Astrocyte (in vitro differentiated cells and primary cell): Measurements from ENCODE around the gene RCCD1. TPM values are rescaled to one million over a fixed set of nuclear protein-coding genes. Genes with fewer than 3 reads are reported as not detected.

Experiments
- DNase-seq: peaks from one replicate; pipeline ENCODE4 v3.0.0-alpha.2; 2010; ENCODE audit warnings: low read depth
- FAIRE-seq: peaks from 2 replicates; lab custom pipeline; 2011; peaks lifted over from hg19 to GRCh38; lab: Jason Lieb, UNC
- H2AFZ ChIP-seq: 2 replicates; pipeline ENCODE4 v1.6.0; 2012; ENCODE audit warnings: low read depth, low read length, inconsistent platforms
- H3K27ac ChIP-seq: 2 replicates; pipeline ENCODE4 v1.5.1; 2011; ENCODE audit warnings: low read depth, low read length, inconsistent platforms
- H3K27me3 ChIP-seq: 2 replicates; pipeline ENCODE4 v1.6.0; 2011; ENCODE audit warnings: low read length, inconsistent platforms; ENCODE audit not compliant: insufficient read depth
- H3K36me3 ChIP-seq: 2 replicates; pipeline ENCODE4 v1.5.1; 2011; ENCODE audit warnings: low read length, inconsistent platforms; ENCODE audit not compliant: insufficient read depth
- H3K4me1 ChIP-seq: 2 replicates; pipeline ENCODE4 v1.5.1; 2011; ENCODE audit warnings: low read length, inconsistent platforms; ENCODE audit not compliant: insufficient read depth
- H3K4me2 ChIP-seq: 2 replicates; pipeline ENCODE4 v1.6.0; 2012; ENCODE audit warnings: low read length, inconsistent platforms
- H3K4me3 ChIP-seq: 2 replicates; pipeline ENCODE4 v1.5.1; 2011; ENCODE audit warnings: low read depth, mild to moderate bottlenecking, low read length, inconsistent platforms; ENCODE audit not compliant: insufficient read depth
- H3K79me2 ChIP-seq: 2 replicates; pipeline ENCODE4 v1.6.0; 2012; ENCODE audit warnings: mild to moderate bottlenecking, low read length, inconsistent platforms; ENCODE audit not compliant: insufficient read depth
- H3K9ac ChIP-seq: 2 replicates; pipeline ENCODE4 v1.6.0; 2012; ENCODE audit warnings: mild to moderate bottlenecking, low read length, inconsistent platforms
- H3K9me3 ChIP-seq: 2 replicates; pipeline ENCODE4 v1.5.1; 2012; ENCODE audit warnings: low read depth, mild to moderate bottlenecking, low read length, inconsistent platforms; ENCODE audit not compliant: insufficient read depth
- H4K20me1 ChIP-seq: 2 replicates; pipeline ENCODE4 v1.6.0; 2012; ENCODE audit warnings: low read length, inconsistent platforms; ENCODE audit not compliant: insufficient read depth
- H3K27ac Mint-ChIP-seq: one replicate; pipeline ENCODE4 v1.8.0; 2021; ENCODE audit warnings: mild to moderate bottlenecking, mixed read lengths; ENCODE audit not compliant: unreplicated experiment
- H3K27me3 Mint-ChIP-seq: one replicate; pipeline ENCODE4 v1.8.0; 2021; ENCODE audit warnings: low read depth, mixed read lengths; ENCODE audit not compliant: unreplicated experiment
- H3K36me3 Mint-ChIP-seq: one replicate; pipeline ENCODE4 v1.8.0; 2021; ENCODE audit warnings: low read depth, mixed read lengths; ENCODE audit not compliant: unreplicated experiment
- H3K4me1 Mint-ChIP-seq: one replicate; pipeline ENCODE4 v1.8.0; 2021; ENCODE audit warnings: low read depth, mixed read lengths; ENCODE audit not compliant: unreplicated experiment
- H3K4me3 Mint-ChIP-seq: one replicate; pipeline ENCODE4 v1.8.0; 2021; ENCODE audit warnings: mild to moderate bottlenecking, moderate library complexity, mixed read lengths; ENCODE audit not compliant: unreplicated experiment
- H3K9me3 Mint-ChIP-seq: one replicate; pipeline ENCODE4 v1.8.0; 2021; ENCODE audit warnings: mild to moderate bottlenecking, mixed read lengths; ENCODE audit not compliant: unreplicated experiment
- EZH2 ChIP-seq: IDR thresholded peaks from 2 replicates; pipeline ENCODE4 v1.6.1; 2012; ENCODE audit warnings: mild to moderate bottlenecking, low read length, inconsistent platforms; ENCODE audit not compliant: insufficient read depth
- total RNA-seq: library from RNA; stranded (reverse); gene quantifications from 2 replicates; pipeline ENCODE4 v1.2.1, GENCODE V29; 2021
- TF ChIP-seq, protein P1 (sequence below): IDR thresholded peaks from 2 replicates; pipeline ENCODE4 v1.5.1; 2011; ENCODE audit warnings: low read depth, mild to moderate bottlenecking, inconsistent platforms, low read length, moderate library complexity; ENCODE audit not compliant: insufficient read depth

Gene RCCD1
- total RNA-seq, 1 donor from 2014 or later = 6.8 TPM

GRCh38 chr15:90941038-90941437 is 13.6 kb upstream of the RCCD1 start:
- Mint-ChIP-seq H3K27me3 (no peaks in the 10 kb centered on the region), H3K9me3 (no peaks in the 10 kb centered on the region), H3K4me1 (peaks cover 7% of the 10 kb centered on the region), H3K36me3 (peaks cover 16% of the 10 kb centered on the region), H3K27ac (no peak overlapping the region), H3K4me3 (no peak overlapping the region)
- no peak overlapping the region for H3K4me3 ChIP-seq
- DNase-seq = no peak
- H3K27me3 ChIP-seq = no peaks in the 10 kb centered on the region
- no peak overlapping the region for H3K9ac ChIP-seq
- H3K36me3 ChIP-seq = peaks cover 54% of the 10 kb centered on the region
- peaks cover 15% of the 10 kb centered on the region for H3K79me2 ChIP-seq
- H3K27ac ChIP-seq = no peak overlapping the region
- no peak for FAIRE-seq
- H2AFZ ChIP-seq = no peak overlapping the region
- H3K4me1 ChIP-seq = peaks cover 11% of the 10 kb centered on the region
- no peaks in the 10 kb centered on the region for H3K9me3 ChIP-seq
- H4K20me1 ChIP-seq = peaks cover 14% of the 10 kb centered on the region
- H3K4me2 ChIP-seq = no peak overlapping the region
- no peak for TF ChIP-seq EZH2
- TF ChIP-seq, protein P1, sequence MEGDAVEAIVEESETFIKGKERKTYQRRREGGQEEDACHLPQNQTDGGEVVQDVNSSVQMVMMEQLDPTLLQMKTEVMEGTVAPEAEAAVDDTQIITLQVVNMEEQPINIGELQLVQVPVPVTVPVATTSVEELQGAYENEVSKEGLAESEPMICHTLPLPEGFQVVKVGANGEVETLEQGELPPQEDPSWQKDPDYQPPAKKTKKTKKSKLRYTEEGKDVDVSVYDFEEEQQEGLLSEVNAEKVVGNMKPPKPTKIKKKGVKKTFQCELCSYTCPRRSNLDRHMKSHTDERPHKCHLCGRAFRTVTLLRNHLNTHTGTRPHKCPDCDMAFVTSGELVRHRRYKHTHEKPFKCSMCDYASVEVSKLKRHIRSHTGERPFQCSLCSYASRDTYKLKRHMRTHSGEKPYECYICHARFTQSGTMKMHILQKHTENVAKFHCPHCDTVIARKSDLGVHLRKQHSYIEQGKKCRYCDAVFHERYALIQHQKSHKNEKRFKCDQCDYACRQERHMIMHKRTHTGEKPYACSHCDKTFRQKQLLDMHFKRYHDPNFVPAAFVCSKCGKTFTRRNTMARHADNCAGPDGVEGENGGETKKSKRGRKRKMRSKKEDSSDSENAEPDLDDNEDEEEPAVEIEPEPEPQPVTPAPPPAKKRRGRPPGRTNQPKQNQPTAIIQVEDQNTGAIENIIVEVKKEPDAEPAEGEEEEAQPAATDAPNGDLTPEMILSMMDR = no peak

GRCh38 chr15:90942354-90943120 is 12.1 kb upstream of the RCCD1 start:
- TF ChIP-seq, protein P1 = no peak
- no peak for TF ChIP-seq EZH2
- H3K79me2 ChIP-seq = peaks cover 4% of the 10 kb centered on the region
- FAIRE-seq = no peak

DNA sequence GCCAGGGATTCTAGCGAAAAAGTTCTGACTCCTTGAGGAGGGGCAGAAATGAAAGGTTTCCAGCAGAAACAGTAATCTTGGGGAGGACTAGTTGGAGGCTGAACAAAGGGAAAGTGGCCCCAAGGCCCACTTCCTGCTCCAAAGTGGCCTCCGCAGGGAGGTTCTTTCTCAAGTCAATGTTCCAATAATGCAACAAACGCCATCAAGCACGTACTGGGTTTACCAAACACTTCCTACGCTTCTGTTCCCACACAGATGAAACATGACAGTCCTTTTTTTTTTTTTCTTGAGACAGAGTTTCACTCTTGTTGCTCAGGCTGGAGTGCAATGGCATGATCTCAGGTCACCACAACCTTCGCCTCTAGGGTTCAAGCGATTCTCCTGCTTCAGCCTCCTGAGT is 9.6 kb upstream of the RCCD1 start:
- H3K9ac ChIP-seq = no peak overlapping the region
- Mint-ChIP-seq H3K27ac (no peak overlapping the region), H3K4me1 (no peaks in the 10 kb centered on the region), H3K36me3 (peaks cover 29% of the 10 kb centered on the region), H3K4me3 (no peak overlapping the region), H3K9me3 (no peaks in the 10 kb centered on the region), H3K27me3 (no peaks in the 10 kb centered on the region)
- H3K27me3 ChIP-seq = no peaks in the 10 kb centered on the region
- no peaks in the 10 kb centered on the region for H3K79me2 ChIP-seq
- H3K4me2 ChIP-seq = no peak overlapping the region
- FAIRE-seq (no peak), DNase-seq (no peak)
- no peaks in the 10 kb centered on the region for H3K4me1 ChIP-seq
- no peak overlapping the region for H3K4me3 ChIP-seq
- H2AFZ ChIP-seq = no peak overlapping the region
- peaks cover 7% of the 10 kb centered on the region for H4K20me1 ChIP-seq
- peaks cover 52% of the 10 kb centered on the region for H3K36me3 ChIP-seq
- H3K27ac ChIP-seq = no peak overlapping the region
- no peak for TF ChIP-seq EZH2
- TF ChIP-seq, protein P1 = no peak
- no peaks in the 10 kb centered on the region for H3K9me3 ChIP-seq

More at GRCh38 chr15:90942354-90943120, 12.1 kb upstream of the RCCD1 start:
- Histone ChIP-seq H3K9me3 (no peaks in the 10 kb centered on the region), H3K9ac (no peak overlapping the region), H3K4me1 (no peaks in the 10 kb centered on the region), H3K4me3 (no peak overlapping the region), H3K36me3 (peaks cover 57% of the 10 kb centered on the region), H3K27ac (no peak overlapping the region), H3K4me2 (no peak overlapping the region), H4K20me1 (peaks cover 7% of the 10 kb centered on the region), H3K27me3 (no peaks in the 10 kb centered on the region), H2AFZ (no peak overlapping the region)
- Mint-ChIP-seq H3K36me3 (peaks cover 26% of the 10 kb centered on the region), H3K27ac (no peak overlapping the region), H3K4me1 (no peaks in the 10 kb centered on the region), H3K9me3 (no peaks in the 10 kb centered on the region), H3K27me3 (no peaks in the 10 kb centered on the region), H3K4me3 (no peak overlapping the region)
- DNase-seq = no peak
